HG03565 (cell line): ENCODE measurements around the gene RBM46.
A peak's percentile ranks its signal among the peaks of the same experiment; 100 is the strongest.

Experiments
- ATAC-seq: cut with Tn5 transposase; IDR thresholded peaks from one replicate; pipeline ENCODE4 v1.9.1; 2021; ENCODE audit warnings: mild to moderate bottlenecking, moderate library complexity; ENCODE audit not compliant: unreplicated experiment

RBM46 gene

GRCh38 chr4:154781126-154781982 is at the start of gene RBM46:
RBM46 (plus strand) TSS chr4:154781272; CDS start chr4:154796753, 15,481 bp downstream.
- no peak for ATAC-seq

GRCh38 chr4:154731756-154732155 is 49.3 kb upstream of the RBM46 start:
- no peak for ATAC-seq

GRCh38 chr4:154732669-154733068 is 48.4 kb upstream of the RBM46 start:
- ATAC-seq = no peak

GRCh38 chr4:154736770-154737169 is 44.3 kb upstream of the RBM46 start:
- no peak for ATAC-seq

- ATAC-seq = no peak
These were observed 42.6 kb upstream of the RBM46 start for GRCh38 chr4:154738426-154738825.

- ATAC-seq = no peak
These were observed 42.0 kb upstream of the RBM46 start for GRCh38 chr4:154739111-154739510.

- no peak for ATAC-seq
These were observed 40.6 kb upstream of the RBM46 start for GRCh38 chr4:154740462-154740861.

GRCh38 chr4:154741131-154741665 is 39.9 kb upstream of the RBM46 start:
- ATAC-seq = no peak

GRCh38 chr4:154741922-154742850 is 38.9 kb upstream of the RBM46 start:
- ATAC-seq = no peak

- ATAC-seq = no peak
These were observed 37.3 kb upstream of the RBM46 start, which contains the start of gene LRAT for GRCh38 chr4:154743683-154744340. LRAT (plus strand) TSS chr4:154744000; CDS start chr4:154744327, 327 bp downstream.

GRCh38 chr4:154744341-154744926 is 36.6 kb upstream of the RBM46 start:
- no peak for ATAC-seq

GRCh38 chr4:154757713-154758112 is 23.4 kb upstream of the RBM46 start:
- ATAC-seq = no peak

GRCh38 chr4:154760895-154761294 is 20.2 kb upstream of the RBM46 start:
- no peak for ATAC-seq

- no peak for ATAC-seq
These were observed 2.8 kb upstream of the RBM46 start for GRCh38 chr4:154778264-154778663.

- no peak for ATAC-seq
These were observed 1.6 kb upstream of the RBM46 start for GRCh38 chr4:154779362-154779947.

GRCh38 chr4:154781983-154782293 is 866 bp downstream of the RBM46 start:
- ATAC-seq = no peak

GRCh38 chr4:154807042-154807630 is 26.1 kb downstream of the RBM46 start:
- peak; percentile 81 for ATAC-seq

- ATAC-seq = no peak
These were observed 37.2 kb downstream of the RBM46 start for GRCh38 chr4:154818230-154818629.

- no peak for ATAC-seq
These were observed 41.7 kb downstream of the RBM46 start for GRCh38 chr4:154822775-154823174.

- no peak for ATAC-seq
These were observed 55.0 kb downstream of the RBM46 start for GRCh38 chr4:154836030-154836429.
